Right lobe of liver (tissue), 6 donors: ENCODE results near the gene AMACR. TPM values are rescaled to one million over a fixed set of nuclear protein-coding genes. Genes with fewer than 3 reads are reported as not detected.
"Not testable (repeated sequence)": the region's sequence is repeated elsewhere in the genome, so short reads cannot be mapped to it uniquely, and the experiment has no call there.

Experiments
- ATAC-seq, 4 donors: fragments of 200-7000 bp; cut with Tn5 transposase; one replicate each; pipeline ENCODE4 v1.9.1; 2020; ENCODE audit warnings: mild to moderate bottlenecking in 4 of 4, moderate library complexity in 4 of 4
- DNase-seq, 3 donors: peaks; one replicate each; pipeline ENCODE4 v3.0.0-alpha.2; 2020
- H3K27ac ChIP-seq, 3 donors: fragments of 200-600 bp; one replicate each; pipeline ENCODE4 v1.8.0; 2022
- H3K27me3 ChIP-seq, 2 donors: fragments of 200-600 bp; one replicate each; pipeline ENCODE4 v1.8.0; 2022
- H3K36me3 ChIP-seq, 4 donors: fragments of 200-600 bp; sonication (generic) in 1 of 4; one replicate each; pipeline versions ENCODE4 v1.5.1 to v1.8.0; 2017 to 2022; ENCODE audit warnings: control low read depth in 1 of 4
- H3K4me1 ChIP-seq, 4 donors: fragments of 200-600 bp; sonication (generic) in 1 of 4; one replicate each; pipeline versions ENCODE4 v1.5.1 to v1.8.0; 2017 to 2022; ENCODE audit warnings: control low read depth in 1 of 4
- H3K4me3 ChIP-seq, 3 donors: fragments of 200-600 bp; one replicate each; pipeline ENCODE4 v1.8.0; 2022
- H3K9me3 ChIP-seq, 4 donors: fragments of 200-600 bp; sonication (generic) in 1 of 4; one replicate each; pipeline versions ENCODE4 v1.5.1 to v1.8.0; 2017 to 2022; ENCODE audit warnings: control low read depth in 1 of 4
- POLR2A ChIP-seq: fragments of 450-650 bp; IDR thresholded peaks from one replicate; pipeline ENCODE4 v1.6.1; 2017; ENCODE audit warnings: antibody characterized with exemption, mild to moderate bottlenecking
- WGBS: methylation state at CpG from one replicate; pipeline ENCODE4 v1.1.6; 2018; ENCODE audit warnings: low coverage, low lambda C conversion rate; ENCODE audit not compliant: insufficient coverage; ENCODE audit errors: missing lambda C conversion rate; 5-methylcytosine and 5-hydroxymethylcytosine counted together
- intact Hi-C, 2 donors: fragments of 100-400 bp; cut with DNase I; formaldehyde crosslinking; loops; one replicate each; pipeline versions ENCODE4 v1.11.2 to v1.14.1; 2022
- total RNA-seq, 6 experiments: library from RNA; depleted of rRNA in 2 of 6; stranded (reverse); fragments of >200 nt in 2 of 6; fragmentation: NEBNext Ultra II Directional in 3 of 6; extraction: Animal tissue kit (Norgen Biotek cat#: 25700) in 3 of 6; gene quantifications; one replicate each; pipeline versions ENCODE4 v1.1.0 to v1.2.4, GENCODE V29; 2016 to 2023
- TF ChIP-seq, protein P1 (sequence below), 4 donors: fragments of 200-600 bp in 3 of 4; fragments of 450-650 bp in 1 of 4; IDR thresholded peaks; one replicate each; pipeline versions ENCODE4 v1.5.1 to v1.8.0; 2016 to 2022; ENCODE audit warnings: antibody characterized with exemption in 4 of 4, mild to moderate bottlenecking in 2 of 4
- donor health status: DM: no; HTN: yes; CAD: no.
- donor health status: DM: no; HTN: no; CAD: no.
- donor health status: DM: no; HTN: no; CAD: no.
- donor health status: DM: no; HTN: yes; CAD: no.
- donor health status: DM: no; HTN: yes; CAD: no.

AMACR gene
- total RNA-seq, 6 experiments from 2014 or later: 28.7 to 62.4 (median 41.9) TPM

- Histone ChIP-seq H3K27ac (no peak overlapping the region), H3K27me3 (no peaks in the 10 kb centered on the region), H3K36me3 (no peaks in the 10 kb centered on the region), H3K9me3 (no peaks in the 10 kb centered on the region), H3K4me1 (no peaks in the 10 kb centered on the region), H3K4me3 (no peak overlapping the region)
- WGBS: 69% methylated on average over 2 of the region's 2 CpGs
- no peak for DNase-seq
- ATAC-seq: no peak
- intact Hi-C loops: no loop called here
- no peak for TF ChIP-seq POLR2A
- TF ChIP-seq, protein P1, sequence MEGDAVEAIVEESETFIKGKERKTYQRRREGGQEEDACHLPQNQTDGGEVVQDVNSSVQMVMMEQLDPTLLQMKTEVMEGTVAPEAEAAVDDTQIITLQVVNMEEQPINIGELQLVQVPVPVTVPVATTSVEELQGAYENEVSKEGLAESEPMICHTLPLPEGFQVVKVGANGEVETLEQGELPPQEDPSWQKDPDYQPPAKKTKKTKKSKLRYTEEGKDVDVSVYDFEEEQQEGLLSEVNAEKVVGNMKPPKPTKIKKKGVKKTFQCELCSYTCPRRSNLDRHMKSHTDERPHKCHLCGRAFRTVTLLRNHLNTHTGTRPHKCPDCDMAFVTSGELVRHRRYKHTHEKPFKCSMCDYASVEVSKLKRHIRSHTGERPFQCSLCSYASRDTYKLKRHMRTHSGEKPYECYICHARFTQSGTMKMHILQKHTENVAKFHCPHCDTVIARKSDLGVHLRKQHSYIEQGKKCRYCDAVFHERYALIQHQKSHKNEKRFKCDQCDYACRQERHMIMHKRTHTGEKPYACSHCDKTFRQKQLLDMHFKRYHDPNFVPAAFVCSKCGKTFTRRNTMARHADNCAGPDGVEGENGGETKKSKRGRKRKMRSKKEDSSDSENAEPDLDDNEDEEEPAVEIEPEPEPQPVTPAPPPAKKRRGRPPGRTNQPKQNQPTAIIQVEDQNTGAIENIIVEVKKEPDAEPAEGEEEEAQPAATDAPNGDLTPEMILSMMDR (IDR thresholded peaks at IDR 0.05): no peak
Observed at GRCh38 chr5:33957577-33958150, 50.2 kb downstream of the AMACR start.

GRCh38 chr5:33952175-33952574 is 55.7 kb downstream of the AMACR start:
- H3K36me3 ChIP-seq, H3K4me1 ChIP-seq, H3K27ac ChIP-seq, H3K9me3 ChIP-seq, ATAC-seq, H3K4me3 ChIP-seq, intact Hi-C loops, H3K27me3 ChIP-seq, DNase-seq: not testable (repeated sequence)
- WGBS: 80% methylated on average over 5 of the region's 5 CpGs

DNA sequence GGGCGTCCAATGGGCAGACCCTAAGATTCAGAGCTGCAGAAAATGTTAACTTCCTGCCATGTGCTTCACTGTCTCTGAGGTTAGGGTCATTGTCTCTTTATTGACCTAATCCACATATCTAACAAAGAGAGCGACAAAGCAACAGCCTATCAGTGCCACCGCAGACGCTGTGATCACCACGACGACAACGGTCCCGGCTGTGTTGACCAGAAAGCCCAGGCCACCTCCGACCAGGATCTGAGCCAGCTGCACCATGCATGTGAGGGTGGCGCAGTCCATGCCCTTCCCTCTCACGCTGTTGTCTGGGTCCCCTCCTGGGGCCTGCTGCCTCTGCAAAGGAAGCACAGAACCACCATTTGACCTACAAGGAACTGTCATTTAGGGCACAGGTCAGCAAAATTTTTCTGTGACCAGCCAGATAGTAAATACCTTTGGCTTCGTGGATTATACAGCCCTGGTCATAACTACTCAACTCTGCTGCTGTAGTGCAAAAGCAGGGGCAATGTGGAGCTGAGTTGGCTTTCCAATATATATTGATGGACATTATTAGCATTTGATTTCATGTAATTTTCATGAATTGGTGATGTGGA is 63.2 kb downstream of the AMACR start:
- no peaks in the 10 kb centered on the region for H3K36me3 ChIP-seq
- 58% methylated on average over 3 of the region's 12 CpGs for WGBS
- DNase-seq (peak in 1 of 3 donors; percentile 42), ATAC-seq (no peak)
- H3K4me1 ChIP-seq: no peaks in the 10 kb centered on the region
- no peak for TF ChIP-seq POLR2A
- TF ChIP-seq, protein P1 (IDR thresholded peaks at IDR 0.05): no peak
- no peaks in the 10 kb centered on the region for H3K9me3 ChIP-seq
- no peak overlapping the region for H3K27ac ChIP-seq
- no peaks in the 10 kb centered on the region for H3K27me3 ChIP-seq
- no peak overlapping the region for H3K4me3 ChIP-seq
- intact Hi-C loops: no loop called here

DNA sequence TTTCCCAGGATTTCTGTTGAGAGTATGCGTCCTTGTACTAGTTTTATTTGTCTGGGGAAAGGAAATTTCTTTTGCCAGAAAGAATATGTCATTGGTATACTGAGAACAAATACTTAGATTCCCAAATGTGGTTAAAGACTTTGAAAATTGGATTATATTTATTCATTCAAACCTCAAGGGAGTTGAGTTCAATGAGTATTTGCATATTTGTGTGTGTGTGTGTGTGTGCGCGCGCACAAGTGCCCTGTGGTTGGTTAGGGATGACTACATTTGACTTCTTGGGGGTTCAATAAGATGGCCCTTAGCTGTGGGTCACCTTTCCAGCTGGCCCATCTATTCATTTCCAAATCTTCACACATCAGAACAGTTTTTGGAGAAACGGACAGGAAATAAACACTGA is 66.8 kb downstream of the AMACR start:
- intact Hi-C loops: no loop called here
- Histone ChIP-seq H3K4me3 (no peak overlapping the region), H3K27ac (no peak overlapping the region), H3K36me3 (no peaks in the 10 kb centered on the region), H3K4me1 (peaks cover 0 to 6% (median 0%) of the 10 kb centered on the region in 4 donors), H3K27me3 (no peaks in the 10 kb centered on the region), H3K9me3 (no peaks in the 10 kb centered on the region)
- 49% methylated on average over 3 of the region's 5 CpGs for WGBS
- no peak for DNase-seq
- ATAC-seq: no peak
- TF ChIP-seq, protein P1 (IDR thresholded peaks at IDR 0.05): no peak
- no peak for TF ChIP-seq POLR2A

DNA sequence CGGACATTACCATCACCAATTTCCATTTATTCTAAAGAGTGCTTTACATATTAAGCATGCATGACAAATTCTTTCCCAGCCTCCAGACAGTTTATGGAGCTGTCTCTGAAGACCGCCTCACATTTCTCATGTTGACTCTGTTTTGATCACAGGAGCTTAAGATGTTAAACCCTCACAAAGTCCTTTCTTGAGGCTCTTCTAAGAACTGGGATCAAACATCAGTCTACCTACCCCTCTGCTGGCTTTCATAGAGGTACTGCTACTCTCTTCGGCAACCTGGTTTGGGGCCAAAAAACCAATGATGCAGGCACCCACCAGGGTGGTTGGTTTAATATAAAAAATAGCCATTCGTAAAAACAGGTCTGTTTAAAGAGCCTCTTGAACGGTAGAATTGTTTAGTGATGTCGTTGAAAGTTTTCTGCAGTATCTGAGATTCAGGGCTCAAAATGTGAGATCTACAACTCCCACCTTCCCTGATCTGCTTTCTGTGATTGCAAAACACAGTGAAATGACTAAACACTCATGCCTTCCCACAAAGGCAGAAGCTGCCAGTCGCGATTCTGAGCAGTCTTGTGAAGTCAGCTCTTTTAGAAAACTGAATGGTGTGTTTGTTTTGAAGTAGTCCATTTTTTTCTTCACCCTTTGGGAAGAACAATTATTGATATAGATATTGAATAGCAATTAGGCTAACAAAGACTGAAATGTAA is 68.1 kb downstream of the AMACR start:
- ATAC-seq: no peak
- 54% methylated on average over 8 of the region's 8 CpGs for WGBS
- no peak for TF ChIP-seq POLR2A
- TF ChIP-seq, protein P1 (IDR thresholded peaks at IDR 0.05): no peak

More for the DNA sequence above, 68.1 kb downstream of the AMACR start:
- intact Hi-C loops: loop anchor here (10.0 kb wide), 2 partner anchors 465 to 505 kb away; no protein-coding TSS in a partner anchor
- Histone ChIP-seq H3K4me1 (peaks cover 0 to 10% (median 0%) of the 10 kb centered on the region in 4 donors), H3K9me3 (no peaks in the 10 kb centered on the region), H3K27ac (no peak overlapping the region), H3K27me3 (no peaks in the 10 kb centered on the region), H3K4me3 (no peak overlapping the region), H3K36me3 (no peaks in the 10 kb centered on the region)
- DNase-seq: no peak
